Ovary (tissue), 3 donors: Measurements from ENCODE around the gene IQSEC2.

ENCODE experiments used
- EP300 ChIP-seq: sonication (generic); formaldehyde crosslinking; IDR thresholded peaks from one replicate; pipeline ENCODE4 v1.6.1; 2017; ENCODE audit warnings: antibody characterized with exemption
- POLR2A ChIP-seq: fragments of 450-650 bp; IDR thresholded peaks from one replicate; pipeline ENCODE4 v1.6.1; 2017; ENCODE audit warnings: antibody characterized with exemption, mild to moderate bottlenecking, moderate library complexity
- TF ChIP-seq, protein P1 (sequence below), 3 donors: fragments of 450-650 bp in 2 of 3; fragments of 200-600 bp in 1 of 3; IDR thresholded peaks; one replicate each; pipeline versions ENCODE4 v1.5.1 to v1.8.0; 2016 to 2022; ENCODE audit warnings: antibody characterized with exemption in 3 of 3, mild to moderate bottlenecking in 1 of 3
- donor health status: DM: no; HTN: no; CAD: no.

DNA sequence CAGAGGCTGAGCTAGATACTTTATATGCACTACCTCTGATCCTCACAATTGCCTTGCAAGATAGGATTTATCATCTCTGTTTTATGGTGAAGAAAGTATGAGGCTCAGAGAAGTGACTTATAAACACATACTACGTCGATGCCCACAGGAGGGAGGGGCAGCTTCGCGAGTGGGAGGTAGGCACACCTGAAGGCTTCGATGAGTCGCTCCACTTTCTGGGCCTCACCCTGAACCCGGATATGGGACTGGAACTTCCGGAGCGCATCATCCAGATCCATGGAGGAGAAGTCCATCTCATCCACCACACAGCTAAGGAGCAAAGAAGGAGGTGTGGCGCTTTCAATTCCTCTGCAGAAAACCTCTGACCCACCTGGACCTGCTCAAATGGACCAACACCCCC is 33.5 kb downstream of the IQSEC2 start:
- TF ChIP-seq POLR2A, result no peak
- TF ChIP-seq EP300, result no peak
- TF ChIP-seq, protein P1, sequence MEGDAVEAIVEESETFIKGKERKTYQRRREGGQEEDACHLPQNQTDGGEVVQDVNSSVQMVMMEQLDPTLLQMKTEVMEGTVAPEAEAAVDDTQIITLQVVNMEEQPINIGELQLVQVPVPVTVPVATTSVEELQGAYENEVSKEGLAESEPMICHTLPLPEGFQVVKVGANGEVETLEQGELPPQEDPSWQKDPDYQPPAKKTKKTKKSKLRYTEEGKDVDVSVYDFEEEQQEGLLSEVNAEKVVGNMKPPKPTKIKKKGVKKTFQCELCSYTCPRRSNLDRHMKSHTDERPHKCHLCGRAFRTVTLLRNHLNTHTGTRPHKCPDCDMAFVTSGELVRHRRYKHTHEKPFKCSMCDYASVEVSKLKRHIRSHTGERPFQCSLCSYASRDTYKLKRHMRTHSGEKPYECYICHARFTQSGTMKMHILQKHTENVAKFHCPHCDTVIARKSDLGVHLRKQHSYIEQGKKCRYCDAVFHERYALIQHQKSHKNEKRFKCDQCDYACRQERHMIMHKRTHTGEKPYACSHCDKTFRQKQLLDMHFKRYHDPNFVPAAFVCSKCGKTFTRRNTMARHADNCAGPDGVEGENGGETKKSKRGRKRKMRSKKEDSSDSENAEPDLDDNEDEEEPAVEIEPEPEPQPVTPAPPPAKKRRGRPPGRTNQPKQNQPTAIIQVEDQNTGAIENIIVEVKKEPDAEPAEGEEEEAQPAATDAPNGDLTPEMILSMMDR (IDR thresholded peaks at IDR 0.05), result no peak
